H9 (cell line): Measurements from ENCODE around the gene POLE3. TPM values are rescaled to one million over a fixed set of nuclear protein-coding genes. Genes with fewer than 3 reads are reported as not detected.

Experiments
- DNase-seq: peaks from one replicate; pipeline ENCODE4 v3.0.0-alpha.2; 2017
- H2AFZ ChIP-seq: one replicate; pipeline ENCODE4 v1.6.1; 2013; ENCODE audit warnings: mild to moderate bottlenecking, low read length, control low read depth, moderate library complexity
- H2AK5ac ChIP-seq: 2 replicates; pipeline ENCODE4 v1.6.1; 2013; ENCODE audit warnings: low read length, control low read depth, mixed read lengths; ENCODE audit not compliant: insufficient read length
- H2BK120ac ChIP-seq: one replicate; pipeline ENCODE4 v1.6.1; 2013; ENCODE audit warnings: low read depth, mild to moderate bottlenecking, low read length, control low read depth, inconsistent platforms; ENCODE audit not compliant: poor library complexity, severe bottlenecking
- H2BK12ac ChIP-seq: 2 replicates; pipeline ENCODE4 v1.6.1; 2013; ENCODE audit warnings: low read length, control low read depth, mixed read lengths, low read depth; ENCODE audit not compliant: insufficient read length
- H2BK15ac ChIP-seq: 2 replicates; pipeline ENCODE4 v1.6.1; 2013; ENCODE audit warnings: low read depth, low read length, control low read depth
- H2BK20ac ChIP-seq: one replicate; pipeline ENCODE4 v1.6.1; 2013; ENCODE audit warnings: low read depth, mild to moderate bottlenecking, low read length, control low read depth, inconsistent platforms; ENCODE audit not compliant: poor library complexity, severe bottlenecking
- H2BK5ac ChIP-seq: 2 replicates; pipeline ENCODE4 v1.6.1; 2013; ENCODE audit warnings: low read length, control low read depth, mixed read lengths; ENCODE audit not compliant: insufficient read length
- H3K14ac ChIP-seq: 2 replicates; pipeline ENCODE4 v1.6.1; 2013; ENCODE audit warnings: low read length, control low read depth; ENCODE audit not compliant: insufficient read depth
- H3K18ac ChIP-seq: 2 replicates; pipeline ENCODE4 v1.6.1; 2013; ENCODE audit warnings: low read depth, mild to moderate bottlenecking, mixed read lengths, low read length, control low read depth; ENCODE audit not compliant: insufficient read length
- H3K23ac ChIP-seq: 2 replicates; pipeline ENCODE4 v1.6.1; 2013; ENCODE audit warnings: low read length, control low read depth, mixed read lengths, low read depth; ENCODE audit not compliant: insufficient read length
- H3K23me2 ChIP-seq: 2 replicates; pipeline ENCODE4 v1.6.1; 2013; ENCODE audit warnings: low read depth, mild to moderate bottlenecking, mixed read lengths, low read length, control low read depth; ENCODE audit not compliant: insufficient read length, poor library complexity, severe bottlenecking
- H3K27ac ChIP-seq: 2 replicates; pipeline ENCODE4 v1.5.1; 2013; ENCODE audit warnings: low read length, control low read depth, mixed read lengths, low read depth; ENCODE audit not compliant: insufficient read length
- H3K27me3 ChIP-seq: 2 replicates; pipeline ENCODE4 v1.6.1; 2013; ENCODE audit warnings: low read length, control low read depth, inconsistent platforms; ENCODE audit not compliant: insufficient read depth
- H3K4ac ChIP-seq: 2 replicates; pipeline ENCODE4 v1.6.1; 2013; ENCODE audit warnings: low read depth, mild to moderate bottlenecking, control low read depth, inconsistent platforms, low read length, moderate library complexity
- H3K4me1 ChIP-seq: 2 replicates; pipeline ENCODE4 v1.6.1; 2013; ENCODE audit warnings: low read length, control low read depth, inconsistent platforms; ENCODE audit not compliant: insufficient read depth
- H3K4me2 ChIP-seq: 2 replicates; pipeline ENCODE4 v1.6.1; 2013; ENCODE audit warnings: low read length, control low read depth, mixed read lengths; ENCODE audit not compliant: insufficient read length, insufficient read depth
- H3K56ac ChIP-seq: 2 replicates; pipeline ENCODE4 v1.6.1; 2013; ENCODE audit warnings: low read depth, mild to moderate bottlenecking, mixed read lengths, low read length, control low read depth; ENCODE audit not compliant: insufficient read length
- H3K79me1 ChIP-seq: 2 replicates; pipeline ENCODE4 v1.6.1; 2013; ENCODE audit warnings: low read depth, mild to moderate bottlenecking, moderate library complexity, low read length, control low read depth, inconsistent platforms; ENCODE audit not compliant: insufficient read depth, poor library complexity, severe bottlenecking
- H3K79me2 ChIP-seq: 2 replicates; pipeline ENCODE4 v1.6.1; 2013; ENCODE audit warnings: low read length, control low read depth, inconsistent platforms; ENCODE audit not compliant: insufficient read depth
- H3K9ac ChIP-seq: 2 replicates; pipeline ENCODE4 v1.6.1; 2013; ENCODE audit warnings: low read length, control low read depth, mixed read lengths; ENCODE audit not compliant: insufficient read length; ENCODE audit errors: extremely low read depth
- H3K9me3 ChIP-seq: one replicate; pipeline ENCODE4 v1.6.1; 2013; ENCODE audit warnings: low read depth, low read length, inconsistent platforms; ENCODE audit not compliant: control insufficient read depth
- H3T11ph ChIP-seq: one replicate; pipeline ENCODE4 v1.6.1; 2013; ENCODE audit warnings: mild to moderate bottlenecking, low read length, control low read depth, inconsistent platforms
- H4K20me1 ChIP-seq: one replicate; pipeline ENCODE4 v1.6.1; 2013; ENCODE audit not compliant: control insufficient read depth, insufficient read length, insufficient read depth
- H4K5ac ChIP-seq: 2 replicates; pipeline ENCODE4 v1.6.1; 2013; ENCODE audit warnings: low read depth, mild to moderate bottlenecking, mixed read lengths, low read length, control low read depth; ENCODE audit not compliant: insufficient read length
- H4K8ac ChIP-seq: replicated peaks from 2 replicates; pipeline ENCODE4 v1.6.1; 2013; ENCODE audit warnings: low read length, control low read depth, mixed read lengths, low read depth; ENCODE audit not compliant: insufficient read length
- H4K91ac ChIP-seq: 2 replicates; pipeline ENCODE4 v1.6.1; 2013; ENCODE audit warnings: low read depth, mild to moderate bottlenecking, moderate library complexity, mixed read lengths, low read length, control low read depth; ENCODE audit not compliant: insufficient read length
- H3K27ac Mint-ChIP-seq, 3 experiments: 2 replicates in 2 of 3; 3 replicates in 1 of 3; pipeline ENCODE4 v1.8.0; 2020 to 2021; ENCODE audit warnings: mixed read lengths in 3 of 3, mild to moderate bottlenecking in 1 of 3, moderate library complexity in 1 of 3
- H3K27me3 Mint-ChIP-seq: 2 replicates; pipeline ENCODE4 v1.8.0; 2021; ENCODE audit warnings: low read depth, mild to moderate bottlenecking, moderate library complexity, mixed read lengths
- H3K36me3 Mint-ChIP-seq, 3 experiments: 2 replicates in 2 of 3; 3 replicates in 1 of 3; pipeline ENCODE4 v1.8.0; 2020 to 2021; ENCODE audit warnings: low read depth in 3 of 3, mixed read lengths in 3 of 3; ENCODE audit not compliant: insufficient read depth in 1 of 3
- H3K4me1 Mint-ChIP-seq, 2 experiments: 2 replicates each; pipeline ENCODE4 v1.8.0; 2020; ENCODE audit warnings: mixed read lengths in 2 of 2
- H3K4me3 Mint-ChIP-seq, 2 experiments: 2 replicates in 1 of 2; 3 replicates in 1 of 2; pipeline ENCODE4 v1.8.0; 2020 to 2021; ENCODE audit warnings: mild to moderate bottlenecking in 2 of 2, mixed read lengths in 2 of 2, moderate library complexity in 1 of 2
- H3K9me3 Mint-ChIP-seq, 2 experiments: 2 replicates in 1 of 2; 3 replicates in 1 of 2; pipeline ENCODE4 v1.8.0; 2020; ENCODE audit warnings: mild to moderate bottlenecking in 2 of 2, mixed read lengths in 2 of 2, moderate library complexity in 1 of 2
- CTCF ChIP-seq: fragments of 200-600 bp; sonication (generic); conservative IDR thresholded peaks from 3 replicates; pipeline ENCODE4 v1.8.0; 2021; ENCODE audit warnings: antibody characterized with exemption, mild to moderate bottlenecking
- WGBS: extraction: QIAGEN DNeasy Blood & Tissue Kit; methylation state at CpG from one replicate; pipeline ENCODE4 v1.1.7; 2013; ENCODE audit warnings: missing lambda C conversion rate, low lambda C conversion rate, mixed read lengths; ENCODE audit not compliant: insufficient read length; ENCODE audit errors: extremely low coverage; 5-methylcytosine and 5-hydroxymethylcytosine counted together
- total RNA-seq: library from RNA; stranded (reverse); gene quantifications from 2 replicates; pipeline ENCODE4 v1.2.1, GENCODE V29; 2021

The POLE3 gene
- total RNA-seq, 1 experiment from 2014 or later = 82.4 TPM

- no peak overlapping the region for H2AFZ ChIP-seq
- no peaks in the 10 kb centered on the region for H3K27me3 Mint-ChIP-seq
- TF ChIP-seq CTCF = no peak
- H3K14ac ChIP-seq = no peak overlapping the region
- peaks cover 6 to 7% of the 10 kb centered on the region in 2 experiments for H3K4me1 Mint-ChIP-seq
- H3K9ac ChIP-seq = no peak overlapping the region
- no peak for DNase-seq
- H4K5ac ChIP-seq = no peak overlapping the region
- H3K27ac ChIP-seq = no peak overlapping the region
- H3K23ac ChIP-seq = no peak overlapping the region
- no peak overlapping the region for H2BK12ac ChIP-seq
- no CpG with 5 or more reads among the region's 3 CpGs for WGBS
- H2AK5ac ChIP-seq = no peak overlapping the region
- H3K4me2 ChIP-seq = no peak overlapping the region
- no peak overlapping the region for H2BK5ac ChIP-seq
- H4K91ac ChIP-seq = no peak overlapping the region
- H3K4me1 ChIP-seq = no peaks in the 10 kb centered on the region; the same call in 1 of the 2 replicates
- no peak overlapping the region for H3K27ac Mint-ChIP-seq
- peaks cover 1% of the 10 kb centered on the region for H3K23me2 ChIP-seq
- no peaks in the 10 kb centered on the region for H3K27me3 ChIP-seq
- no peaks in the 10 kb centered on the region for H4K20me1 ChIP-seq
- H3K79me2 ChIP-seq = no peaks in the 10 kb centered on the region
- H3K18ac ChIP-seq = no peak overlapping the region
- no peak overlapping the region for H3K4me3 Mint-ChIP-seq
- H2BK20ac ChIP-seq = no peak overlapping the region
- H3K9me3 ChIP-seq = no peaks in the 10 kb centered on the region
- H4K8ac ChIP-seq = no peak overlapping the region
- H3K9me3 Mint-ChIP-seq = no peaks in the 10 kb centered on the region
- H3K79me1 ChIP-seq = no peaks in the 10 kb centered on the region
- H2BK15ac ChIP-seq = no peak overlapping the region
- no peak overlapping the region for H3K56ac ChIP-seq
- H2BK120ac ChIP-seq = no peak overlapping the region
- H3K36me3 Mint-ChIP-seq = peaks cover 0 to 1% (median 0%) of the 10 kb centered on the region in 3 experiments; a peak in 2 of 7 replicates
- H3T11ph ChIP-seq = no peak overlapping the region
- no peak overlapping the region for H3K4ac ChIP-seq
These were observed 47.1 kb downstream of the POLE3 start for GRCh38 chr9:113363336-113363735.
